Spleen (tissue), 7 donors: ENCODE measurements around the gene RSBN1L.

ENCODE experiments used
- POLR2A ChIP-seq, 3 donors: fragments of 450-650 bp; IDR thresholded peaks; one replicate each; pipeline ENCODE4 v1.5.1; 2017; ENCODE audit warnings: antibody characterized with exemption in 3 of 3, mild to moderate bottlenecking in 1 of 3
- POLR2AphosphoS5 ChIP-seq, 3 donors: sonication (generic); formaldehyde crosslinking; IDR thresholded peaks; one replicate each; pipeline ENCODE4 v1.5.1; 2017; ENCODE audit warnings: antibody characterized with exemption in 3 of 3
- TF ChIP-seq, protein P1 (sequence below), 11 experiments: fragments of 200-600 bp in 7 of 11; fragments of 450-650 bp in 4 of 11; sonication (generic) in 4 of 11; IDR thresholded peaks in 8 of 11; conservative IDR thresholded peaks in 3 of 11; 1 replicate in 7 of 11; 2 replicates in 4 of 11; pipeline versions ENCODE4 v1.4.0 to v1.8.0; 2016 to 2021; ENCODE audit warnings: antibody characterized with exemption in 11 of 11, inconsistent platforms in 4 of 11, mild to moderate bottlenecking in 1 of 11
- donor health status: DM: no; HTN: no; CAD: no; lungs with moderate emphysema.
- donor health status: DM: no; HTN: no; CAD: no.
- donor health status: DM: no; HTN: no; CAD: no.

DNA sequence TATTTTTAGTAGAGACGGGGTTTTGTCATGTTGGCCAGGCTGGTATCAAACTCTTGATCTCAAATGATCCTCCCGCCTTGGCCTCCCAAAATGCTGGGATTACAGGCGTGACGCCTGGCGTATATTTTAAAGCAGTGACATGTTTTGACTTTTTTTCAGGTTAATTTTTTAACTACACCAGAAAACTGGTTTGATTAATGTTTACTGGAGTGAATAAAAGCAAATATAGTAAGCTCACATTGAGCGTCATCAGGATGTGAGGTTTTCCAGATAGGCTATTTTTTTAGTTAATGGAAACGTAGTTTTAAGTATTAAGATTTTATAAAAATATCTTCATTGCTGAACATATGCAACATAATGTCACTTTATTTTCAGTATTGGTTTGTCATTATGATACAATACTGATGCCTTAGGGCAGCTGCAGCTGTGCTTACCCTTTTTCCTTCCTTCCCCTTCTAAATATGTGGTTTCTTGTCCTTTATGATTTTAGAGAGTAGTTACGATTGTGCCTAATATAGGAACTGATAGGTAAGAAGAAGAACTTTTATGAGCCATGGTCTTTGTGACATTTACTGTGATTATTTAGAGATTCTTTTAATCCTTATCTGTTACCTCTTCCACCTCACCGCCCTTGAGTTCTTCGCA is 64.7 kb downstream of the RSBN1L start:
- TF ChIP-seq, protein P1, sequence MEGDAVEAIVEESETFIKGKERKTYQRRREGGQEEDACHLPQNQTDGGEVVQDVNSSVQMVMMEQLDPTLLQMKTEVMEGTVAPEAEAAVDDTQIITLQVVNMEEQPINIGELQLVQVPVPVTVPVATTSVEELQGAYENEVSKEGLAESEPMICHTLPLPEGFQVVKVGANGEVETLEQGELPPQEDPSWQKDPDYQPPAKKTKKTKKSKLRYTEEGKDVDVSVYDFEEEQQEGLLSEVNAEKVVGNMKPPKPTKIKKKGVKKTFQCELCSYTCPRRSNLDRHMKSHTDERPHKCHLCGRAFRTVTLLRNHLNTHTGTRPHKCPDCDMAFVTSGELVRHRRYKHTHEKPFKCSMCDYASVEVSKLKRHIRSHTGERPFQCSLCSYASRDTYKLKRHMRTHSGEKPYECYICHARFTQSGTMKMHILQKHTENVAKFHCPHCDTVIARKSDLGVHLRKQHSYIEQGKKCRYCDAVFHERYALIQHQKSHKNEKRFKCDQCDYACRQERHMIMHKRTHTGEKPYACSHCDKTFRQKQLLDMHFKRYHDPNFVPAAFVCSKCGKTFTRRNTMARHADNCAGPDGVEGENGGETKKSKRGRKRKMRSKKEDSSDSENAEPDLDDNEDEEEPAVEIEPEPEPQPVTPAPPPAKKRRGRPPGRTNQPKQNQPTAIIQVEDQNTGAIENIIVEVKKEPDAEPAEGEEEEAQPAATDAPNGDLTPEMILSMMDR (IDR thresholded peaks at IDR 0.05 in 8 of 11, conservative IDR thresholded peaks at IDR 0.05 in 3 of 11) = no peak
- TF ChIP-seq POLR2AphosphoS5 (IDR thresholded peaks at IDR 0.05) = no peak
- TF ChIP-seq POLR2A (IDR thresholded peaks at IDR 0.05) = no peak
